Measurements from ENCODE around the gene RBBP8. TPM values are rescaled to one million over a fixed set of nuclear protein-coding genes. Genes with fewer than 3 reads are reported as not detected.

Gene RBBP8
- total and polyA plus RNA-seq, 4 donors: 24.9 to 64.3 (median 32.3) TPM

GRCh38 chr18:22977847-22978701, 44.9 kb downstream of the RBBP8 start:
- Histone ChIP-seq H3K4me3 (no peak overlapping the region), H3K9me3 (ENCODE audit: control insufficient read depth in 4 of 4, insufficient read depth in 3 of 4, low read length in 3 of 4) (no peaks in the 10 kb centered on the region), H3K27me3 (ENCODE audit: control insufficient read depth in 3 of 3, insufficient read depth in 3 of 3, low read length in 2 of 3) (no peaks in the 10 kb centered on the region), H3K27ac (ENCODE audit: low read depth in 1 of 2, low read length in 1 of 2) (no peak overlapping the region), H3K36me3 (ENCODE audit: control insufficient read depth in 4 of 4, insufficient read depth in 4 of 4, low read length in 4 of 4) (no peaks in the 10 kb centered on the region), H3K9ac (ENCODE audit: insufficient read depth in 1 of 2, low read length in 2 of 2) (no peak overlapping the region), H3K4me1 (ENCODE audit: control insufficient read depth in 5 of 5, insufficient read depth in 5 of 5, low read length in 5 of 5) (no peaks in the 10 kb centered on the region)
- ATAC-seq (ENCODE audit: insufficient read depth, low FRiP score) (no peak), DNase-seq (peak in 1 of 3 donors; percentile 3)
- no peak for TF ChIP-seq CTCF (IDR thresholded peaks at IDR 0.05; ENCODE audit: control extremely low read depth, extremely low read depth)
- 63 to 78% methylated on average over 5 of the region's 5 CpGs for WGBS, 2 donors

- no peak for TF ChIP-seq CTCF (IDR thresholded peaks at IDR 0.05; ENCODE audit: control extremely low read depth, extremely low read depth)
- DNase-seq (no peak), ATAC-seq (ENCODE audit: insufficient read depth, low FRiP score) (no peak)
- Histone ChIP-seq H3K36me3 (ENCODE audit: control insufficient read depth in 4 of 4, insufficient read depth in 4 of 4, low read length in 4 of 4) (peaks cover 0 to 2% (median 0%) of the 10 kb centered on the region in 4 donors), H3K27ac (ENCODE audit: low read depth in 1 of 2, low read length in 1 of 2) (no peak overlapping the region), H3K9me3 (ENCODE audit: control insufficient read depth in 4 of 4, insufficient read depth in 3 of 4, low read length in 3 of 4) (no peaks in the 10 kb centered on the region), H3K9ac (ENCODE audit: insufficient read depth in 1 of 2, low read length in 2 of 2) (no peak overlapping the region), H3K27me3 (ENCODE audit: control insufficient read depth in 3 of 3, insufficient read depth in 3 of 3, low read length in 2 of 3) (no peaks in the 10 kb centered on the region), H3K4me3 (no peak overlapping the region), H3K4me1 (ENCODE audit: control insufficient read depth in 5 of 5, insufficient read depth in 5 of 5, low read length in 5 of 5) (no peaks in the 10 kb centered on the region)
- WGBS, 2 donors: 92 to 95% methylated on average over 1 of the region's 1 CpG
Observed at GRCh38 chr18:22980394-22980793, 47.3 kb downstream of the RBBP8 start.

- Histone ChIP-seq H3K27ac (ENCODE audit: low read depth in 1 of 2, low read length in 1 of 2) (no peak overlapping the region), H3K36me3 (ENCODE audit: control insufficient read depth in 4 of 4, insufficient read depth in 4 of 4, low read length in 4 of 4) (peaks cover 0 to 3% (median 1%) of the 10 kb centered on the region in 4 donors), H3K4me1 (ENCODE audit: control insufficient read depth in 5 of 5, insufficient read depth in 5 of 5, low read length in 5 of 5) (no peaks in the 10 kb centered on the region), H3K27me3 (ENCODE audit: control insufficient read depth in 3 of 3, insufficient read depth in 3 of 3, low read length in 2 of 3) (no peaks in the 10 kb centered on the region), H3K9ac (ENCODE audit: insufficient read depth in 1 of 2, low read length in 2 of 2) (no peak overlapping the region), H3K9me3 (ENCODE audit: control insufficient read depth in 4 of 4, insufficient read depth in 3 of 4, low read length in 3 of 4) (no peaks in the 10 kb centered on the region), H3K4me3 (no peak overlapping the region)
- WGBS, 2 donors: 56 to 75% methylated on average over 6 of the region's 6 CpGs
- no peak for ATAC-seq (ENCODE audit: insufficient read depth, low FRiP score)
- DNase-seq: no peak
- TF ChIP-seq CTCF (IDR thresholded peaks at IDR 0.05; ENCODE audit: control extremely low read depth, extremely low read depth): no peak
Observed at GRCh38 chr18:22981274-22982133, 48.4 kb downstream of the RBBP8 start.

Data from lung (tissue), 12 donors.